Measurements from ENCODE around the gene COL21A1.

GRCh38 chr6:56046576-56046975 is 200.8 kb downstream of the COL21A1 start:
- TF ChIP-seq CTCF (IDR thresholded peaks at IDR 0.05) (no peak), ZFX (IDR thresholded peaks at IDR 0.05; ENCODE audit: borderline replicate concordance) (no peak)

Measured in 22Rv1 (cell line).